GM18498 (cell line): ENCODE measurements around the gene FADS2.
"Not testable (repeated sequence)": the region's sequence is repeated elsewhere in the genome, so short reads cannot be mapped to it uniquely, and the experiment has no call there.

Experiments used
- ATAC-seq: cut with Tn5 transposase; IDR thresholded peaks from one replicate; pipeline ENCODE4 v1.9.1; 2021; ENCODE audit warnings: mild to moderate bottlenecking, moderate library complexity; ENCODE audit not compliant: unreplicated experiment

FADS2 gene

DNA sequence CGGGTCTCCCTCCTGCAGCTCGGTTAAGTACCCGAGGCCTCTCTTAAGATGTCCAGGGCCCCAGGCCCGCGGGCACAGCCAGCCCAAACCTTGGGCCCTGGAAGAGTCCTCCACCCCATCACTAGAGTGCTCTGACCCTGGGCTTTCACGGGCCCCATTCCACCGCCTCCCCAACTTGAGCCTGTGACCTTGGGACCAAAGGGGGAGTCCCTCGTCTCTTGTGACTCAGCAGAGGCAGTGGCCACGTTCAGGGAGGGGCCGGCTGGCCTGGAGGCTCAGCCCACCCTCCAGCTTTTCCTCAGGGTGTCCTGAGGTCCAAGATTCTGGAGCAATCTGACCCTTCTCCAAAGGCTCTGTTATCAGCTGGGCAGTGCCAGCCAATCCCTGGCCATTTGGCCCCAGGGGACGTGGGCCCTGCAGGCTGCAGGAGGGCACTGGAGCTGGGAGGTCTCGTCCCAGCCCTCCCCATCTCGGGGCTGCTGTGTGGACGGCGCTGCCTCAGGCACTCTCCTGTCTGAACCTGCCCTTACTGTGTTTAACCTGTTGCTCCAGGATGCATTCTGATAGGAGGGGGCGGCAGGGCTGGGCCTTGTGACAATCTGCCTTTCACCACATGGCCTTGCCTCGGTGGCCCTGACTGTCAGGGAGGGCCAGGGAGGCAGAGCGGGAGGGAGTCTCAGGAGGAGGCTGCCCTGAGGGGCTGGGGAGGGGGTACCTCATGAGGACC, 38.3 kb downstream of the FADS2 start:
- ATAC-seq: no peak

DNA sequence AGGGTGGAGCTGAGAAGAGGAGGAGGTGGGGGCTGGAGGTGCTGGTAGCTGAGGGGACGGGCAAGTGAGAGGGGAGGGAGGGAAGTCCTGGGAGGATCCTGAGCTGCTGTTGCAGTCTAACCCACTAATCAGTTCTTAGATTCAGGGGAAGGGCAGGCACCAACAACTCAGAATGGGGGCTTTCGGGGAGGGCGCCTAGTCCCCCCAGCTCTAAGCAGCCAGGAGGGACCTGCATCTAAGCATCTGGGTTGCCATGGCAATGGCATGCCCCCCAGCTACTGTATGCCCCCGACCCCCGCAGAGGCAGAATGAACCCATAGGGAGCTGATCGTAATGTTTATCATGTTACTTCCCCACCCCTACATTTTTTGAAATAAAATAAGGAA, 38.9 kb downstream of the FADS2 start:
- ATAC-seq: no peak

DNA sequence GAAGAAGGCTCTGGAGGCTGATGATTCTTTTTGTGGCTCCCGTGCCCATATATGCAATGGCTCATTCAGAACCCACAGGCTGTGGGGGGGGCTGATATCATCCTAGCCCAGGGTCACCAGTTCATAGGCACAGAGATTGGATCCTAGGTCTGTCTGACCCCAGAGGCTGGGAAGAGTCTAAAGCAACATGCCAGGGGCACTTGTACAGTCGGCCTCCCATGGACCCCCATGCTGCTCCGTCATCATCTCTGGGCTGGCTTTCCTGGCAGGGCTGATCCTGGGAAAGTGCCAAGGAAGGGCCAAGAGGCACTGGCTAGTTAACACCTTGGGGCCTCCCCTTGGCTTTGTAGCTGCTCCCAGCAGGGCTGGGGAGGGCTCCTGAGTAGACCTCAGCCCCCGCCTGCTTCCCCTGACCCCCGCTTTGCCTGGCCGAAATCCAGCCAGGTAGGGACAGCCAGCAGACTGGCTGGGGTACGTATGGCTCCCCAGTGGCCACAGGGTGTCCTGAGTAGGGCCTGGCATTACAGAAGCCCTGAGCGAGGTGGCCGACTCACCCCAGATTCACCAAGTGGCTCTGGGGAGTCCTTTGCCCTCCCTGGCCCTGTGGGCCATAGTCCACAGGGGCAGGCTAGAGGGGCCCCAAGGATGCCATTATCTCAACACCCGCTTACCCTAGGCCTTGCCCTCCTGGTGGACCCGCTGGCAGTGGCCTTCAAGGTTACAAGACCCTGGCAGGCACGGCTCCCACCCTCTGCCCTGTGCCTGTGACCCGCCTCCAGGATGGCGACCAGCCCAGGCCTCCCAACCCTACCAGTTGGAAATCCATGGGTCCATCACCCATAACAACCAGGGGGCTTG, 40.7 kb downstream of the FADS2 start:
- no peak for ATAC-seq

DNA sequence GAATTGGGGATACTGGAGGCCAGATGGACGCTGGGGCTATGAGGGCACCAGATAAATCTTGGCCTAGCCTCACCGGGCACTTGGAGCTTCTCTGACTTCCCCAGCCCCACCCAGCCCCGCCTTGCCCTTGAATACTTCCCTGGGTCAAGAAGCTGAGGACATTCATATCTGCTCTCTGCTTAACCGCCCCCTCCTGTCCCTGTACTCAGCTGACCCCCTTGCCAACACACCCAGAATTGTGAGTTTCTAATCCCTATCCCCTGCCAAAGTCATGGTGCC, 41.3 kb downstream of the FADS2 start:
- ATAC-seq: no peak

DNA sequence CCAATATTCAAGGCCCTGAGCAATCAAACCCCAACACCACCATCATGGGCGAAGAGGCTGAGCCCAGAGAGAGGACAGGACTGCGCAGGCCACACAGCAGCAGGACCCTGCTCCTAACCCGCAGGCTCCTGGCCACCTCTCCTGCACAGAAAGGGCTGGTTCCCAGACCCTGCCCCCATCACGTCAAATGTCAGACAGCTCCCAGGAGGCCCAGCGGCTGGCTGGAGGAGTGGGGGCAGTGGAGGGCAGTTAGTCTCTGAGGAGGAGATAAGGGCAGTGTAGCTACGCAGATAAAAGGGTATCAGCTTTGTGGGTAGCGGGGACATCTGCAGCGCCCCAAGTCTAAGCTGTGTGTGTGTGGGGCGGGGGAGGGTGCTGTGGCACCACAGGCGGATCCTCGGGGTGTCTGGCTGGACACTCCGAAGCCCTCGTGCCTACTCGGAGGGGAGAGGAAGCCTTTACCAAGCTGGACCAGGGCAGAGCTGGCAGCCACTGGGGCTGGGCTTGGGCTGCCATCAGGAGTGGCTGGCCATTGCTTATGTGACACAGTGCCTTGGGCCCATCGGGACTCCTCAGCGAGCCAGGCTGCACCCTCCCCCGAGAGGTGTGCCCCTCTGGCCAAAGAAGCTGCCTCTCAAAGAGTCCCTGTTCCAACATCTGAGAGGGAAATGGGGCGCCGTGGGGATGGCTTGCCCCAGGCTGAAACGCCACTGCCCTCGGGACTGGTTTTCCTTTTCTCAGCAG, 41.8 kb downstream of the FADS2 start:
- no peak for ATAC-seq

DNA sequence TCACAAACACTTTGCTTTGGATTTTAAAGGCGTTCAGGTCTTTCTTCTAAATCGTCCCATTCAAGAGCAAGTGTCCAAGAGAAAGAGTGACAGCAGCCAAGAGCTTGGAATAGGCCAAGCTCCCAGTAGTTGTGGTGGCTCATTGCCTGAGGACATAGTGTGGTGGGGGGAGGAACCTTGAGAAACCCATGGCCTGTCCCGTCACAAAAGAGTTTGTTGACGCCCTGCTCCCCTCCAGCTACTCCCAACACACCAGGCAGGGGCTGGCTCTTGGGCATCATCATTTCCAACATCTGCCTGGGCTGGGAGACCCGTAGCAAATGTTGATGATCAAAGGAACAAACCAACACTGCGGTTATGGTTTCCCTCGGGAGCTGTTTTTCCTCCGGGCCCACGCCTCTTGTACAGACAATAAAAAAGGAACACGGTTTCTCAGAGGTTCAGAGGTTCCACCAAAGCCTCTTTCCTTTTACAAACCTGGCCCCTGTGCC, 42.5 kb downstream of the FADS2 start:
- ATAC-seq: no peak

DNA sequence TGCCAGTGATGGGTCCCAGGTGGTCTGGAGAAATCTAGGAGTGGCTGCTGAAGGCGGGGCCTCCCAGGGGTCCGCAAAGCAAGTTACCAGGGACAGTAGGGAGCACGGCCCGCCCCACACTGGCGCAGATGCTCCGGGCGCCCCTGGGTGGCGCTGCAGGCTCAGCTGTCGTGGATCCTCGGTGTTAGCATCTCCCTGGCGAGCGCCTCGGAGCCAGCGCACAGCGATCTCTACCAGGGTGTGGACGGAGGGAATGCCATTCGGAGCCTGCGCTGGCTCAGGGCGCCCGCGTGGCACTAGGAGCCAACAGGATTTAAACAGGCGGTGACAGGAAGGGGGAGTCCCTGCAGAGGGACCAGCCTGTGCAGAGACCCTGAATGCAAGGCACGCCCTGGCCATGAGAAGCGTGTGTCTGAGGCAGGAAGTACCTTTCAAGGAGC, 43.1 kb downstream of the FADS2 start:
- ATAC-seq: peak; percentile 84

DNA sequence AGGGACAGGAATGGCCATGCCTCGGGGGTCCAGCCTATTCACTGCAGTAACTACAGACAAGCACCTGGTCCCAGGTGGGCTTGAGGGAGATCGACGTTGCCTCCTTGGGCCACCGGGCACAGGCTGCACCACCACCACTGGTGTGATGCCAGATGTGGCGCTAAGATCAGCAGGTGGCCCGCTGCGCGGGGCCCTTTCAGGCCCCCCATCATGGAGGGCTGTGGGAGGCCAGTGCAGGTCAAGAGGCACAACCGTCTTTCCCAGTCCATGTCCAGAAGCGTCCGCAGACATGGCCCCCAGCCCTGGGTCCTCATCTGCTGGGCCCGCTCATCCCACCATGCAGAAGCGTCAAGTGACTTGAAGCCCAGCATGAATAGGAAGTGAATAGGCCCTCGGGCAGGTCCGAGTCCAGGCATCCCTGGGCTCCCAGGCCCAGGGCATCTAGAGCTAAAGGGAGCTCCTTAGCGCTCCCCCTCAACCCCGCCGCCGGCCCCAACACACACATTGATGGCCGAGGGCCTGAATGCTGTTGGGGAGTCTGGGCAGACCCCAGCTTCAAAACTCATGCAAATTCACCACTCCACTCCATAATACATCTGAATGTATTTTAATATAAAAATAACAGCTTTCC, 45.0 kb downstream of the FADS2 start:
- ATAC-seq: no peak

DNA sequence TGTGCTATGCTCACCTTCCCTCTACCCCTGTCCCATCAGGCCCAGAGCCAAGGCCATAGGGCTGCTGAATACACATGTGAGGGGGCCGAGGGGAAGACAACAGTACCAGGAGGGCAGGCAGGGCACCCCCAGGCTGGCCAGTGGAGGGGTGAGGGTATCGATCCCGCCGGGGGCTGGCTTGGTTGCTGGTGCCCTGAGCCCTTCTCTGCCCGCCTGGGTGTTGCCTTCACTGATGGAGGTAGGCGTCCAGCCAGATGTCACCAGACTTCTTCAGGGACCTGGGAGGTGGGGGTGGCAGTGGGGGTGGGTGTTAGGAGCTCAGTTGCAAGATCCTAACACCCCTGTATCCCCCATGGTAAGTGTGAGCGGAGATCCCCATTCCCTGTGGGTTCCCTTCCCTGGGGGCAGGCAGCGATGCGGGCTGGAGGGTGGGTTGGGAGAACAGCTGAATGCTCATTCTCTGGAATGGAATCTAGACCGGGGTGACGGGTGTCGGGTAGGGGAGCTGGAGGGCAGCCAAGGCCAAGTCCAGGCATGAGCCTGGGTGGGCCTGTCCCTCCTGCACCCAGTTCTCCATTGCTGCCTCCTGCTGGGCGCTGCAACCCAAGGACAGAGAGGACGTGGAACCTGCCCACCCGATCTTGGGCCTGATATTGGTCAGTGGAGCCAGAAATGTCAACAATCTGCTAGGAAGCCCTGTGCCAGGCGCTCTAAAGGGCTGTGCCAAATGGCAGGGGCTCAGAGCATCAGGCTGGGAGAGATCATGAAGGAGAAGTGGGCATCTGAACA, 45.7 kb downstream of the FADS2 start:
- ATAC-seq: no peak

DNA sequence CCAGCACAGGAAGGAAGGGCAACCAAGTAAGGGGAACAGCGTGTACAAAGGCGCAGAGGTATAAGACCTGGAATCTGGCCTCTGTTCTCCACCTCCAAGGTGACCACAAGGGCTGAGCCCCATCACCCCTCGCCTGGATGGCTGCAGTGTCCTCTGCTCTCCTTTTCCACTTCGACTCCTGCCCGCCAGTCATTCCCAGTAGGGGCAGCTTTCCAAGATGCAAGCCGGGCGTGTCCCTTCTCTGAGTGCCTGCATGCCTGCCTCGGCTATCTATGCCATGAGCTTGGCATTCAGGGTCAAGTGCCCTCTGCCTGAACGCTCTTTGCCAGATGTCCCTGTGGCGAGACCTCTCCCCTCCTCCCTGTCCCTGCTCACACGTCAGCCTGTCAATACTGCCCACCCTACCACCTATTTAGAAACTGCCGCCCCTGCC, 46.3 kb downstream of the FADS2 start:
- no peak for ATAC-seq

DNA sequence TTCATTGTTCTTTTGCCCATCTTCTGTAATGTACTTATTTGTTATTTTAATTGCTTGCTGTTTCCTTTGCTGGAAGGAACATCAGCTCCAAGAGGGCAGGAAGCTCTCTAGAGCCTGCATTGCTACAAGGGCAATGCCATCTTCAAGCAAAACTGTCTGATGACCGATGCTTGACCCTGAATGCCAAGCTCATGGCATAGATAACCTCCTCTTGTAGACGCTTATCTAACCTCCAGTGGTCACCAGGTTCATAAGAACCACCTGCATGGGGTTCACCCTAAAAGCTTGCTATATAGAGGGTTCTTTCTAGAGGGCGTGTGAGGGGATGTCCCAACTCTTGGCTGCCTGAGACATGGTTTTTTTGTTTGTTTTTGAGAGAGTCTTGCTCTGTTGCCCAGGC, 46.8 kb downstream of the FADS2 start:
- no peak for ATAC-seq

DNA sequence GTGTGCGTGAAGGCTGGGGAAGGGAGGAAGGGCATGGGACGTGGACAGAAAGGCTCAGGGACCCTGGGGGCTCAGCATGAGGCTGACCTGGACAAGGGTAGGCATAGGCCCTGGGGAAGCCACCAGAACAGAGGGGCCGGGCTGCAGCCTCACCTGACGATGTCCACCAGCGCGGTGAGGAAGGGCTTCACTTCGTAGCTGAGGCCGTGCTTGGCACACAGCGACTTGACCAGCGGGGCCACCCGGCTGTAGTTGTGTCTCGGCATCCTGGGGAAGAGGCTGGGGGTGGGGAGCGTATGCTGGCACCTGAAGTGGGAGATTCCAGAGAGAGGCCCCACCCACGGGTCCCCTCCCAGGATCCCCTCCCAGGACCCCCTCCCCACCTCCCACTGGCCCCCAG, 47.6 kb downstream of the FADS2 start:
- no peak for ATAC-seq

DNA sequence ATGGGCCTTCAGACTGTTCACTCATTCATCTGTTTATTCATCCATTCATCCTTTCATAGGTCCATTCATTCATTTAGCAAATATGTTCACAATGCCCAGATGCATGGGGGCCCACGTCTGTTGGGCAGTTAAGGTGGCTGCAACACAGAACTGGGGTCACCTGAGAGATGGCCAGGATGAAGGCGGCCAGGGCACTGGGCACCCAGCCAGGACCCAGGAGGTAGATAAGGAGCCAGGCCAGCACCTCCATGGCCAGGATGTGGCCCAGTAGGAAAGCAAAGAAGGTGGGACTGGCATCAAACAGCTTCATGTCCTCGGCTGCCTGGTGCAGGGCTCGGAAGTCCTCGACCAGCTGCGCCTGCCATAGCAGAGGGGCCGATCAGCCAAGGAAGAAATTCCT, 51.1 kb downstream of the FADS2 start:
- no peak for ATAC-seq

DNA sequence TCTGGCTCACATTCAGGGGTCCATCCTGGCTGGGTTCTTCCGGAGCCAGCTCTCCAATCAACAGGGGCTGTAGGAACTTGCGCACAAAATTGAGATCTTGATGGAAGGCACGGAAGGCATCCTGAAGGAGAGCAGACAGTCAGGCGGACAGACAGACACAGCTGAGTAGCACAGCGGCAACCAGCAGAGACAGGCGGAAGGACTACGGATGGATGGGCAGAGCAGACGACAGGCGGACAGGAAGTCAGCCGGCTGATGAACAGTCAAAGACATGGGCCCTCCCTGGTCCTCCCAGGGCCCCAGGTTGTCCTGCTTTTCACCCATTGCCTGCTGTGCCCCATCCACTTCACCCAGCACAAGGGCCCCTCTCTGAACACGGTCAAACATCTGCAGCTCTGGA, 51.9 kb downstream of the FADS2 start:
- ATAC-seq: no peak

DNA sequence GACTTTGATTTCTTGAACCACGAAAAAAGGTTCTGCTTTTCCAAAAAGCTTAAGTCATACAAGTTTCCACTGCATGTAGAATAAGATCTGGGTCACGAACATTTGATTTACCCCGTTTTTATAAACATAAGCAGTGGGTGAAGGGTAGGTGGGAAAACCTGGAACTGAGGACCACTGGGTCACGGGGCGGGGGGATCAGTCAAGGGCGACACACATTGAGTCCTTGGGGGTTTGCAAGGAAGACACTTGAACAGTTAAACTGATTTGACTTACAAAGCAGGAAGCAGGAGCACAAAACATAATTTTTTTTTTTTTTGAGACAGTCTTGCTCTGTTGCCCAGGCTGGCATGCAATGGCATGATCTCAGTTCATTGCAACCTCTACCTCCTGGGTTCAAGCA, 52.4 kb downstream of the FADS2 start:
- ATAC-seq: no peak

DNA sequence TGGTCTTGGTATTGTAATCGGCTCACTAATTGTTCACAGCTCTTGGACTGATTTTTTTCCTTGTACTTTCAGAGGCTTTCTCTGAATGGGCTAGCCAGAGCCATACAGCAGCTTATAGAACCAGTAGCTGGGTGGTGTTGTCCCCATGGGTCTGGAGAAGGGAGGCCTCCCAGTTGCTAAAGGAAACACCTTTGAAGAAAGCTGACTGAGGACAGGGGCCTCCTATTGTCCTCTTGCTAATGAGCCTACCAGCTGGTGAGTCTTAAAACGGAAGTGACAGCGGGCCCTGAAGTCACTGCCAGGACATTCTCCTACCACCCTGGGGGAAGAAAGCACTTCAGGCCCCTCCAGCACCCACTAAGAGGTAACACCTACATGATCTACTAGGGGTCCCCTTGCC, 53.3 kb downstream of the FADS2 start:
- ATAC-seq: no peak

DNA sequence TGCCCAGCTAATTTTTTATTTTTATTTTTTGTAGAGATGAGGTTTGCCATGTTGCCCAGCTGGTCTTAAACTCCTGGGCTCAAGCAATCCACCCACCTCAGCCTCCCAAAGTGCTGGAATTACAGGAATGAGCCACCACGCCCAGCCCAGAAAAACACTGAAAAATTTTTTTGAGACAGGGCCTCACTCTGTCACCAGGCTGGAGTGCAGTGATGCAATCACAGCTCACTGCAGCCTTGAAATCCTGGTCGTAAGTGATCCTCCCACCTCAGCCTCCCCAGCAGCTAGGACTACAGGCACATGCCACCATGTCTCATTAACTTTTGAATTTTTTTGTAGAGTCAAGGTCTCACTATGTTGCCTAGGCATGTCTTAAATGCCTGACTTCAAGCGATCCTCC, 54.2 kb downstream of the FADS2 start:
- not testable (repeated sequence) for ATAC-seq

DNA sequence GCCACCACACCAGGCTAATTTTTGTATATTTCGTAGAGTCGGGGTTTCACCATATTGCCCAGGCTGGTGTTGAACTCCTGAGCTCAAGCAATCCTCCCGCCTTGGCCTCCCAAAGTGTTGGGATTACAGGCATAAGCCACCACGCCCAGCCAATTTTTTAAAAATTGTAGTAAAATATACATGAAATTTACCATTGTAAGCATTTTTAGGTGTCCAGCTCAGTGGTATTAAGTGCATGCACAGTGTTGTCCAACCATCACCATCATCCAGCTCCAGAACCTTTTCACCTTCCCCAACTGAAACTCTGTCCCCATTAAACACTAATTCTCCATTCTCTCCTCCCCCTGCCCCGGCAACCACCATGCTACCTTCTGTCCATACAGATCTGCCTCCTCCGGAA, 54.8 kb downstream of the FADS2 start:
- no peak for ATAC-seq

DNA sequence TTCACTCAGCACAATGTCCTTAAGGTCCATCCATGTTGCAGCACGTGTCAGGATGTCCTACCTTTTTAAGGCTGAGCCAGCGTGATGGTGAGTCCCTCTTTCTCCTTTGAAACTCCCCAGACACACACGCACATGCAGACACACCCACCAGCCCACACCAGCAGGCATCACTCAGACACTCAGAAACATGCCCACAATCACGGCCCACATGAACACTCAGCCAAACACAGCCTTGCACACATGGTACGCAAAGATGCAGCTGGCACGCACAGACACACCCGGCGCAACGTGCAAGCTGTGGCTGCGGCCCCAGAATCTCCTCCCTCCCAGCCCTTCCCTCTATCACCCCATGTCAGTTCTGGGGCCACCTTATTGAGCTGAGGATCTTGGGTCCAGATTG, 55.2 kb downstream of the FADS2 start:
- no peak for ATAC-seq

DNA sequence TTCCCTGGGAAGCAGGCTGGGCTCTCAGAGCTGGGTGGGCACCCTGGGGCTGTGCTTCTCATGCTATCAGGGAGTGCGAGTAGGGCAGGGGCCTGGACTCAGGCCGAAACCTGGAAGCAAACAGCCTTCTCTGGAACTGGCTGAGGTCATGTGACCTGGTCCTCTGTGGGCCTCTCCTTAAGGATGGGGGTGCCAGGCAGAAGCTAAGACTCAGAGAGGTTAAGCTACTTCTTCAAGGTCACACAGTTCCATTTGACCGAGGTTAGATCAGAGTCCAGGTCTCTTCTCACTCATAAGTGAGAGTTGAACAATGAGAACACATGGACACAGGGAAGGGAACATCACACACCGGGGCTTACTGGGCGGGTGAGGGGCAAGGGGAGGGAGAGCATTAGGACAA, 55.8 kb downstream of the FADS2 start:
- no peak for ATAC-seq
